NCI-H446 treated with DMSO at 0.1 percent for 48 hours (cell line): ENCODE results near the gene ANKUB1.

ENCODE experiments used
- DNase-seq: peaks from one replicate; lab custom pipeline; 2025; lab: John Stamatoyannopoulos, UW

ANKUB1 gene

GRCh38 chr3:149808209-149808829 is 16.0 kb upstream of the ANKUB1 start:
- DNase-seq: peak; percentile 67

GRCh38 chr3:149806171-149806778 is 13.9 kb upstream of the ANKUB1 start:
- no peak for DNase-seq

- DNase-seq: no peak
Observed at GRCh38 chr3:149801639-149802038, 9.3 kb upstream of the ANKUB1 start.

GRCh38 chr3:149801195-149801594 is 8.8 kb upstream of the ANKUB1 start:
- DNase-seq: no peak

GRCh38 chr3:149800693-149801092 is 8.3 kb upstream of the ANKUB1 start:
- no peak for DNase-seq

GRCh38 chr3:149796026-149796425 is 3.7 kb upstream of the ANKUB1 start:
- no peak for DNase-seq

- no peak for DNase-seq
Observed at GRCh38 chr3:149790698-149791097, 1.7 kb downstream of the ANKUB1 start.

- DNase-seq: no peak
Observed at GRCh38 chr3:149790268-149790667, 2.1 kb downstream of the ANKUB1 start.

GRCh38 chr3:149784064-149784704 is 8.2 kb downstream of the ANKUB1 start:
- no peak for DNase-seq

- no peak for DNase-seq
Observed at GRCh38 chr3:149783576-149783975, 8.8 kb downstream of the ANKUB1 start.

GRCh38 chr3:149781741-149782140 is 10.6 kb downstream of the ANKUB1 start:
- DNase-seq: no peak

- DNase-seq: no peak
Observed at GRCh38 chr3:149781211-149781610, 11.1 kb downstream of the ANKUB1 start.

GRCh38 chr3:149777414-149778214 is 14.7 kb downstream of the ANKUB1 start:
- no peak for DNase-seq

- no peak for DNase-seq
Observed at GRCh38 chr3:149776170-149776569, 16.2 kb downstream of the ANKUB1 start.

GRCh38 chr3:149772861-149773260 is 19.5 kb downstream of the ANKUB1 start:
- no peak for DNase-seq

- peak; percentile 14 for DNase-seq
Observed at GRCh38 chr3:149771652-149772271, 20.6 kb downstream of the ANKUB1 start.

GRCh38 chr3:149770246-149770645 is 22.1 kb downstream of the ANKUB1 start:
- DNase-seq: no peak

- no peak for DNase-seq
Observed at GRCh38 chr3:149768704-149769103, 23.6 kb downstream of the ANKUB1 start.

- no peak for DNase-seq
Observed at GRCh38 chr3:149767720-149768119, 24.6 kb downstream of the ANKUB1 start.

- DNase-seq: peak; percentile 21
Observed at GRCh38 chr3:149765762-149766334, 26.5 kb downstream of the ANKUB1 start.

GRCh38 chr3:149764302-149764701 is 28.1 kb downstream of the ANKUB1 start:
- DNase-seq: no peak
